NCI-H1436 treated with DMSO at 0.1 percent for 48 hours (cell line): Measurements from ENCODE around the gene SPATC1L.

Experiments
- DNase-seq: peaks from one replicate; lab custom pipeline; 2025; lab: John Stamatoyannopoulos, UW

SPATC1L gene

DNA sequence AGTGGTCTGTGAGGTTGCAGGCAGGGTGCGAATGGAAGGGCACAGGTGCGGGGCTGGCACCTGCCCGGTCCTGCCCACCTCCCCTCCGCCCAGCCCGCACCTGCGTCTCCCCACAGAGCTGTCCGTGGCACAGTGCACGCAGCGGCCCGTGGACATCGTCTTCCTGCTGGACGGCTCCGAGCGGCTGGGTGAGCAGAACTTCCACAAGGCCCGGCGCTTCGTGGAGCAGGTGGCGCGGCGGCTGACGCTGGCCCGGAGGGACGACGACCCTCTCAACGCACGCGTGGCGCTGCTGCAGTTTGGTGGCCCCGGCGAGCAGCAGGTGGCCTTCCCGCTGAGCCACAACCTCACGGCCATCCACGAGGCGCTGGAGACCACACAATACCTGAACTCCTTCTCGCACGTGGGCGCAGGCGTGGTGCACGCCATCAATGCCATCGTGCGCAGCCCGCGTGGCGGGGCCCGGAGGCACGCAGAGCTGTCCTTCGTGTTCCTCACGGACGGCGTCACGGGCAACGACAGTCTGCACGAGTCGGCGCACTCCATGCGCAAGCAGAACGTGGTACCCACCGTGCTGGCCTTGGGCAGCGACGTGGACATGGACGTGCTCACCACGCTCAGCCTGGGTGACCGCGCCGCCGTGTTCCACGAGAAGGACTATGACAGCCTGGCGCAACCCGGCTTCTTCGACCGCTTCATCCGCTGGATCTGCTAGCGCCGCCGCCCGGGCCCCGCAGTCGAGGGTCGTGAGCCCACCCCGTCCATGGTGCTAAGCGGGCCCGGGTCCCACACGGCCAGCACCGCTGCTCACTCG is 52.2 kb downstream of the SPATC1L start:
- no peak for DNase-seq

DNA sequence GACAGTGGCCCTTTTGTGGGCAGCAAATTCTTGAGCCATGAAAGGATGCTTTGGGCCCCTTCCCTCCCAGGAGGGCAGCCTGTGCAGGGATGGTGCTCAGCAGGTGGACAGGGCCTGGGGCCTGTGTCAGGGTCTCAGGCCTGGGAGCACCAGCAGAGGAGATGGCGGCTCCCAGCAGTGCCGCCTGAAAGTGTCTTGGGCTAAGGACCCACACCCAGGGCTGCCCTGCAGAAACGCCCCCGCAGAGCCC is 52.7 kb downstream of the SPATC1L start:
- no peak for DNase-seq

DNA sequence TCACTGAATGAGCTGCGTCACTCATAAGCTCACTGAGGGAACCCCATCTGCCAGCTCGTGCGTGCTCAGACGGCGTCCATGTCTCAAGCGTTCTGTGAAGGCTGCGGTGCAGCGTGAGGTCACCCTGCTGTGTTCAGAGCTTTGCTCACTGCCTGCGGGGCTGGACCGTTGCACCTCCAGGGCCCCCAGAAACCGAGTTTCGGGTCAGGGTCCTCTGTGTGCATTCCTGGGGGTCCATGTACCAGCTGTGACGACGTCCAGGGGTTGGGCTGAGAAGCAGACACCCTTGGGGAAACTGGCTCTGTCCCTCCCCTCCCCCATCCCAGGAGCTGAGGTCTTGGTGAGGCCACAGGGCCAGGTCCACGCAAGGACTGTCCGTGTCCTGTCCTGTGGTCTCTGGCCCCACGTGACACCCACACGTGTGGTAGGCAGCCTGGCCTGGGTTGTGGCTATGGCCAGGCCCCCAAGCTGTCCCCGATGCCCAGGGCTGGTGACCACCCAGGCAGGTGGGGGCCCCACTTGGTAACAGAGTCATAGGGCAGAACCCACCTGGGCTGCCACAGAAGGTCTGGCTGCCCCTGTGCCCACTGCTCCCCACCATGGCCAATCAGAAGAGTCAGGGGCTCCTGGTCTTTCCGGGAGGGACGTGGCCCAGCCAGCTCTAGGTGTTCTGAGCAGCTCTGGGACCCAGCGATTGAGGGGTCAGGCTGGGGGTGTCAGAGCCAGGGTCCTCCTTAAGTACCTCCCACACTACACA is 53.2 kb downstream of the SPATC1L start:
- no peak for DNase-seq

DNA sequence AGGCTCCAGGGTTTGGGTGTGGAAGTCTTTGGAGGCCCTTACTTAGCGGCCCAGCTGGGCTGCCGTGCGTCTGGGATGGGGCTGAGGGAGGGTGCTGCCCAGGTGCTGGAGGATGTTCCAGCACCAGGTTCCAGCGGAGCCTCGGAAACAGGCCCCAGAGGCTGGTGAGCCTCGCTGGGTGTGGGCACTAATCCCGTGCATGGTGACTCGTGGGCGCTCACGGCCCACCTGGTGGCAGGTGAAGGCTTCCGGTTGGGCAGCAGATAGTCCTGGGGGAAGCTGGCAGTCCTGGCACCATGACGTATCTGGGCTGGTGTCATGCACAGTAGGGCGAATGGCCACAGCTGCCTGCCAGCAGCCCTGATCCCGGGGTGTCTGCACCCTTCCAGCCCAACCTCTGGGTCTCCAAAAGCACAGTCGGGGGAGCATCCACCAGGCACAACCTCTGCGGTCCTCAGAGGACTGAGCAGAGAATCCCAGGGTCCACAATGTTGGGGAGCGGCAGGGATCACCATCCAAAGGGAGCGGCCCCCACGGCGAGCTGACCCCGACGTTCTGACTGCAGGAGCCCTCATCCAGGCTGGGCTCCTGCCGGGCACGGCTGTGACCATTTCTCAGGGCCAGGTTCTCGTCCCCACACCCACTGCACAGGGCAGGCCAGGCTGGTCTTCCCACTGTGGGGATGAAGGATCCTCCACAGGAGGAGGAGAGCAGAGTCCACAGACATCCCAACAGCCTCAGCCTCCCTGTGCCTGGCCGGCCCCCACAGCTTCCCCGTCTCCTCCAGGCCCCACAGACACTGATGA is 54.2 kb downstream of the SPATC1L start:
- DNase-seq, result no peak

DNA sequence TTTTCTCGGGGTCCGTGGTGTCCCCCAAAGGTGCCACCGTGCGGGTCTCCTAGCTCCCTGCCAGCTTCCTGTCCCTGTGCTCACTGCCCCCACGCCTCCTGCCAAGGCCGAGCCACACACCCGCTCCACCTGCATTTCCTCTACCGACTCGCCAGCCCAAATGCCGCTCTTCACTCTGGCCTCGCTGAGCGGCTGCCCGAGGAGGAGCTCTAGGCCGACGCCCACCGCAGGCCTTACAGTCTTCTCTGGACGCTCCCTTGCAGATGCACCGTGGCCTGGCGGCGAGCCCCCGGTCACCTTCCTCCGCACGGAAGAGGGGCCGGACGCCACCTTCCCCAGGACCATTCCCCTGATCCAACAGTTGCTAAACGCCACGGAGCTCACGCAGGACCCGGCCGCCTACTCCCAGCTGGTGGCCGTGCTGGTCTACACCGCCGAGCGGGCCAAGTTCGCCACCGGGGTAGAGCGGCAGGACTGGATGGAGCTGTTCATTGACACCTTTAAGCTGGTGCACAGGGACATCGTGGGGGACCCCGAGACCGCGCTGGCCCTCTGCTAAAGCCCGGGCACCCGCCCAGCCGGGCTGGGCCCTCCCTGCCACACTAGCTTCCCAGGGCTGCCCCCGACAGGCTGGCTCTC is 55.2 kb downstream of the SPATC1L start:
- DNase-seq, result no peak

DNA sequence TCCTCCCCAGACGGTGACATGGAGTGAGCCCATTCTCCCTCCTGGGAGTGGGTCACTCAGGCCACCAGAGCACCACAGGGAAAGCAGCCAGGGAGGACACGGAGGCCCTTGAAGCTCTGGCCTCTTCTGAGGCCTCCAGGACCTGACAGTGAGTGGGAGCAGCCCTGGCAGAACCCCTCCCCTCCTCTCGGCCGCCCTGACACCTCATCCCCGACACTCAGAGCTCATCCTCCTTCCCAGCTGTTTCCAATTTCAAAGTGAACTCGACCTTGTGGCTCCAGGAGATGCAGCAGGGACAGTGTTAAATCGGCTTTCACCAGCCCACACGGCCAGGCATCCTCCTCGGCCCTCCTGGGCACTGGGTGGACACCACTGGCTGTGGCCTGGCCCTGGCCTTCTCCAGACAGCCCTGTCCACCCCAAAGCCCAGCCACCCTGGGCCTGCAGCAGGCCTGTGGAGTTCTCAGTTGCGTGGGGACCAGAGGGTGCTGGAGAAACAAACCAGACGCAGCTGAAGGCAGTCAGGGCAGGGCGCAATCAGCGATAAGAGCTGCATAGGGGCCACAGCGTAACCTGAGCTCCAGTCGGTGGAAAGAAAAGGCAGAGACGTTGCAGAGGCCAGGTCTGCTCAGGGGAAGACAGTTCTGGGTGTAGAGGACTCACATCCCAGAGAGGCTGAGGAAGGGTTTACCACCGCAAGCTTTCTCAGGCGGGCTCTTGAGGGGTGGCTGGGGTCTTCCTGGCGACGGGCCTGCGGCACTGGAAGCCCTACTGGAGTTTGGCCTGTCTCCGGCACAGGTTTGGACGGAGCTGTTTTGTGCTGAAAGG is 55.9 kb downstream of the SPATC1L start:
- DNase-seq, result no peak

DNA sequence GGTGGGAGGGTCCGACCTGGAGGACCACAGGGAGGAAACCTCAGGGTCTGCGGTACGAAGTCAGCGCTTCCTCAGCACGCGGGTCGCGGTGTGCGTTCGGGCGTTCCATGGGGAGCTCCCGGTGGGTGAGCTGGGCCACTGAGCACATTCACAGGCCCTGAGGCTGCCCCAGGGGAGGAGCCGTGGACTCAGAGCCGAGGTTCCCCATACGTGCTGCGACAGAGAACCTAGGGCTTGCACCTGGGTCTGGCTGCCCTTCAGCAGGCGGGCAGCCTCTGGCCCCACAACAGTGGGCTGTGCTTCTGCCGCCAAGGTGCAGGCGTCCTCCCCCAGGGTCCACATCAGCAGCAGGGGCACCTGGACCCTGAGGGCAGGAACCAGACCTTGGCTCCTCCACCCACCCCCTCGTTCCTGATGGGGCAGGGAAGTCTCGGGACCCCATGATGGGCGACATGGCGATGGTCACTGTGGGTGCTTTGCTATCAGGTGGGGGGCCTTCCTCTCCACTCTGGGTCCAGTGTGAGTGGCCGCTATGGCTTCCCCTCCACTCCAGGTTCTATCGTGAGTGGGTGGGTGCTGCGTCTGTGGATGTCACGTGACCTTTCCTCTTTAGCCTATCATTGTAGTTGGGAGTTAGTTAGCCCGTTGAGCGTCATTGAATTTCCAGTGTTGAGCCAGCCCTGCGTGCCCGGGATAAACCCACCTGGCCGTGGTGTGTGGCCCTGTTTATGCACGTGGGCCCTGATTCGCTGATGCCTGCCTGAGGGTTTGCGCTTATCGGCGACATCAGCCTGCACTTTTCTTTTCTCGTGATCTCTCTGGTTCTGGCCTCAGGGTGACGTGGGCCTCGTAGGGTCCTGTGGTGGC is 56.8 kb downstream of the SPATC1L start:
- DNase-seq, result no peak

DNA sequence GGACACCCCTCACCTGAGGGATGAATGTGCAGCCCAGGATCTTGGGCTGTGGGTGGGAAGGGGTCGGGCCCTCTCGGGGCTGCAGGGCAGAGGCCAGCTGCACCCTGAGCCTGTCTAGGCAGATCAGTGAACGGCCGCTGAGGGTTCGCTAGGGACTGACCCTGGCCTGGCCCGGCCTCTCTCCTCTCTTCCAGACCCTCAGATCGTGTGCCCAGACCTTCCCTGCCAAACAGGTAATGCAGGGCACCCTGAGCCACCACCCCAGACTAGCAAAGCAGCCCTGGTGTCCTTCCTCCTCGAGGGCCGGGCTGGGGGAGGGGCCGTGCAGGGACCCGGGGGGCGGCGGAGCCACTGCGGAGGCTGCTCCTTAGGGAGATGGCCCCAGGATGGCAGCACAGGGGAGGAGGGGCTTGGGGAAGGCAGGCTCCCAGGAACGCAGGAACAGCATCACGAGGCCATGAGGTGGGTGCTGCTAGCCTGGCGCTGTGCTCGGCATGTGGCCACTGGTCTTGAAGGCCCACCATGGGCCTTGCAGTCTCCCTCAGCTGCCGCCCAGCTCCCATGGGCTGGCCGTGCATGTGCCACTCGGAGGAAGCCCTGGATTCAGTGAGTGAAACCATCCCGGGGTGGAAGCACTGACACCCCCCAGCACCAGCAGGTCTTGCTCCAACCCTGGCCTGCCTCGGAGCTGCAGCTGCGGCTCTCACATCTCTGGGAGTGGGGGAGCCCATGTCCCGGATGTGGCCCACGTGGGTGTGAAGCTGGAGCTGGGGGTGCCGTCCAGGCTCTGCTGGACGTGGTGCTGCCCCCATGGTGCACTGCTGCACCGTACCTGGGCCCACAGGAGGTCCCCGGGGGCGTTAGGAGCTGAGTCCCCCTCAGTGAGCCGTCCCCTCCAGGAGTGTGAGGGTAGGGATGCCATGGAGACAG is 57.7 kb downstream of the SPATC1L start:
- DNase-seq, result no peak

DNA sequence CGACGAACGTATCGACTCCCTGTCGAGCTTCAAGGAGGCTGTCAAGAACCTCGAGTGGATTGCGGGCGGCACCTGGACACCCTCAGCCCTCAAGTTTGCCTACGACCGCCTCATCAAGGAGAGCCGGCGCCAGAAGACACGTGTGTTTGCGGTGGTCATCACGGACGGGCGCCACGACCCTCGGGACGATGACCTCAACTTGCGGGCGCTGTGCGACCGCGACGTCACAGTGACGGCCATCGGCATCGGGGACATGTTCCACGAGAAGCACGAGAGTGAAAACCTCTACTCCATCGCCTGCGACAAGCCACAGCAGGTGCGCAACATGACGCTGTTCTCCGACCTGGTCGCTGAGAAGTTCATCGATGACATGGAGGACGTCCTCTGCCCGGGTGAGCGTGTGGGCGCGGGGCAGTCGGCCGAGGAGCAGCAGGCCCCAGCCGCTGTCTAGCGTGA is 58.4 kb downstream of the SPATC1L start:
- no peak for DNase-seq

DNA sequence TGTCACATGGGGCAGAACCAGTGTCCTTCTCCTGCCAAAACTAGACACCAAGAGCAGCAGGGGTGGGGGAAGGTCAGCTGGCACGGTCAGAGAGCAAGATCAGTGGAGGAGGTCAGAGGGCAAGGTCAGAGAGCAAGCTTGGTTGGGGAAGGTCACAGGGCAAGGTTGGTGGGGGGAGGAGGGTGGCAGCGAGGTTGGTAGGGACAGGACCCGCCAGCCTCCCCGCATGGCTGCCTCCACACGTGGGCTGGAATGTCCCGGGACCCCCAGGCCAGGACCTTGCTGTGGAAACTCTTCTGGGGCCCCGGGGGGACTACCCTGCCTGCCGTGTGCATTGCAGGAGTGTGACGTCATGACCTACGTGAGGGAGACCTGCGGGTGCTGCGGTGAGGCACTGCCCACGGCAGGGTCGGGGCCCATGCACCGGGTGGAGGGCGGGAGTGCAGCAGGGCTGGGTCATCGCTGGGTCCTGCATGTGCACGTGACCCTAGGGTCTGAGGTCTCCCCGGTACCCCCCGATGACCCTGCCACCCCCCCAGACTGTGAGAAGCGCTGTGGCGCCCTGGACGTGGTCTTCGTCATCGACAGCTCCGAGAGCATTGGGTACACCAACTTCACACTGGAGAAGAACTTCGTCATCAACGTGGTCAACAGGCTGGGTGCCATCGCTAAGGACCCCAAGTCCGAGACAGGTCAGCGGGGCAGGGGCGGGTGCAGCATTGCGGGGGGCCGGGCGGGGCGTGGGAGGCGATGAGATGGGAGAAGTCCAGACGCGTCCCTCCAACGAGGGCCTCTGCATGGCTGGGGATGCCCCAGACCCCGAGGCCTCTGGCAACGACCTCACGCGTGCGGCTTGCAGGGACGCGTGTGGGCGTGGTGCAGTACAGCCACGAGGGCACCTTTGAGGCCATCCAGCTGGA is 59.1 kb downstream of the SPATC1L start:
- DNase-seq, result no peak

DNA sequence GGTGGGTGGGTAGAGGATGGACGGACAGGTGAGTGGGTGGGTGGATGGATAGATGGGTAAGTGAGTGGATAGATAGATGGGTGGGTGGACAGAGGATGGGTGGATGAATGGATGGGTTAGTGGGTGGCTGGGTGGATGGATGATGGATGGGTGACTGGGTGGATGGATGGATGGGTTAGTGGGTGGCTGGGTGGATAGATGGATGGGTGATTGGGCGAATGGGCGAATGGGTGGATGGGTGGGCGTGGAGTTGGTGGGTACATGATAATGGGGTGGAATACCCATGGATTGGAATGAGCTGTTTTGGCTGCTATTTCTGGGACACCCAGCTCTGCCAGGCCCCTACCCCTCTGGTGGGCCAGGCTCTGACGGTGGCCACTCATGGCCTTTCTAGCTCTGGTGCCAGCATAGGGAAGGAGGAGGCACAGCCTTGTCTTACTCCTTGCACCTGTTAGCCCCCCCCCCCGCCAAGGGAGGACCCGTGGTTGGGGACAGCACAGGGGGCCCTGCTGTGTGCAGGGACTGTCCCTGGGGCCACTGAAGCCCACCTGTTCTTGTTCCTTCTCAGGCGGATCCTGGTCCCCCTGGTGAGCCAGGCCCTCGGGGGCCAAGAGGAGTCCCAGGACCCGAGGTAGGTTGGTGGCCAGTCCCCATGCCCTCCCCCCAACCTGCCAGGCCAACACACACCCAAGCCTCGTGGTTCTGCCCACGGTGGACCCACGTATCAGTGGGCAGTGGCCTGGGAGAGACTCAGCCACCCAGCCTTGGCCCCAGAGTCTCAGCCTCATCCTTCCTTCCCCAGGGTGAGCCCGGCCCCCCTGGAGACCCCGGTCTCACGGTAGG is 60.0 kb downstream of the SPATC1L start:
- DNase-seq, result no peak

DNA sequence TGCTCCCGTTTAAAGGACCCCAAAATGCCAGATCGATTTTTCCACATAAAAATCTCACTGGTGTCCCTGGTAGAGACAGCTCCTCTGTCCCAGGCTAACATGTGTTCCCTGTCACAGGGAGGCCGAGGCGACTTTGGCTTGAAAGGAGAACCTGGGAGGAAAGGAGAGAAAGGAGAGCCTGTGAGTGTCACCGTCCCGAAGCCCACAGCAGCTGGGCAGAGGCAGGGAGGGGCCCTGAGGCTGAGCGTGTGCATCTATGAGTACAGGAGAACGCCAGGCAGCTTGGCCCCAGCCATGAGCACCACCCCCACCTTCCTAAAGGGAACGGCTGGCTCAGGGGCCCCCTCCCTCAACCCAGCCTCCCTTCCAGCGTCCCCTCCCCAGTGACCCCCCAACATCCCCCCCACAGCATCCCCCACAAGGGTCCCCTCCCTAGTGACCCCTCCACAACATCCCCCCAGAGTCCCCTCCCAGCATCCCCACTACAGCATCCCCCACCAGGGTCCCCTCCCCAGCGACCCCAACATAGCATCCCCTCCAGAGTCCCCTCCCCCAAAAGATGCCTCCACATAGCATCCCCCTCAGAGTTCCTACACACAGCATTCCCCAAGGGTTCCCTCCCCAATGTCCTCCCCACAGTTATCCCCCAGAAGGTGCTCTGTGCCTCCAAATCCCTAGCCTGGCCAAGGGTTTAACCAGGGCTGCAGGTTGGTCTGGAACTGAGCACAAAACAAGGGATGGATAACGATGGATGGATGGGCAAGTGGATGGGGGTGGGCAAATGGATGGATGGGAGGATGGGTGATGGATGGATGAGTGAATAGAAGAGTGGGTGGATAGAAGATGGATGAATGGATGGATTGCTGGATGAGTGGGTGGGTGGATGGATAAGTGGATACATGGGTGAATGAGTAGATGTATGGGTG is 61.2 kb downstream of the SPATC1L start:
- DNase-seq, result no peak

DNA sequence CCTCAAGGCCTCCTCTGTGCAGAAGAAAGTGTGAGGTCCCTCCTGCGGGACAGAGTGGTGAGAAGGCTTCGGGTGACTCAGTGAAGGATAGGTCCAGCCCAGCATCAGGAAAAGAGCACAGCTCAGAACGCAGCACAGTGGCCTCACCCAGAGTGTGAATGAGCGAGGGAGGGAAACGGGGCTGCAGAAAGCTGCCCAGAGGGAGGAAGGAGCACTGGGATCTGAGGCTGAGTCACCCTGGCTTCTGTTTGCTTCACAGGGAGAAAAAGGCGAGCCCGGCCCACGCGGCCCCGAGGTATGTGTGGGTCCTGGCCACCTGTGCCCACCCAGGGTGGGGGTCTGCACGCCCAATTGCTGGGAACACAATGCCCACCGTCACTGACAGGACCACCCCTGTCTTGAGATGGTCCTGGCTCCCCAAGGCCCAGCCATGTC is 62.0 kb downstream of the SPATC1L start:
- DNase-seq, result no peak

DNA sequence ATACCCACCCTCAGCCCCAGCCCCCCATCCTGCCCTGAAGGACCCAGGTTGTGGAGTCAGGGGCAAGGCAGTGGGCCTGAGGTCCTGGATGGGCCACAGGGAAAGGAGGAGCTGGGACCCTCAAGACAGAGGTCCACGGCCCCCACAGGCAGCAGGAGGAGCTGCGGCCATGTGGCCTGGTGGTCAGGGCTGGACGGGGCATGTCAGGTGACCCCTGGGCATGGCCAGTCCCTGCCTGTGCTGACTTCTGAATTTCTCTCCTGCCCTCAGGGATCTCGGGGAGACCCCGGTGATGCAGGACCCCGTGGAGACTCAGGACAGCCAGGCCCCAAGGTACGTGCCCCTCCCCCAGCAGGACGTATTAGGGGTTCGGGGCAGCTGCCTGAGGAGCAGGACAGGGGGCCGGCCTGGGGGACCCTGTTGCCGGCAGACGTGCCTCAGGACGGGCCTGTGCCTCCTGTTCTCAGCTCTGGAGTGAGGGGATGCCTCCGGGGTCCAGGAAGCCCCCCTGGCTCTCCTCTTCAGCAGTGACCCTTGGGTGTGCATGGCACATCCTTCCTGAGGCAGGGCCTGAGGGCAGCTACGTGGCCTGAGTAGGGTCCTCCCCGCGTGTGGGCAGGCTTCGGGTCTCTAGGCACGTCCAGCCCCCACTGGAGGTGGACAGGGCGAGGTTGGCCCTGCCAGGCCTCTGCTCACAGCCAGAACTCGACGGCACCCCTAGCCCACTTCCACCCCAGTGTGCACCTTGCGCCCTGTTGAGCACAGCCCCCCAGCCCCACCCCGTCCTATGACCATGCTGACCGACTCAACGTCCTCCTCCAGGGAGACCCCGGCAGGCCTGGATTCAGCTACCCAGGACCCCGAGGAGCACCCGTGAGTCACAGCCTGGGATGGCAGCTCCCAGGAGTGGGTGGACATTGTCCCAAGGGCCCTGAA is 62.7 kb downstream of the SPATC1L start:
- no peak for DNase-seq
